Mucosa of gallbladder (tissue), 1 donor: ENCODE data around the gene IGF1. TPM values are rescaled to one million over a fixed set of nuclear protein-coding genes. Genes with fewer than 3 reads are reported as not detected.
"Not testable (repeated sequence)": the region's sequence is repeated elsewhere in the genome, so short reads cannot be mapped to it uniquely, and the experiment has no call there.

Source experiments
- DNase-seq: peaks from one replicate; pipeline ENCODE4 v3.0.0-alpha.2; 2020; ENCODE audit warnings: low spot score
- total RNA-seq: library from RNA; stranded (reverse); gene quantifications from one replicate; pipeline ENCODE4 v1.2.1, GENCODE V29; 2021
- donor health status: DM: no; HTN: no; CAD: no.

Gene IGF1
- total RNA-seq, 1 donor from 2014 or later: 12.0 TPM

DNA sequence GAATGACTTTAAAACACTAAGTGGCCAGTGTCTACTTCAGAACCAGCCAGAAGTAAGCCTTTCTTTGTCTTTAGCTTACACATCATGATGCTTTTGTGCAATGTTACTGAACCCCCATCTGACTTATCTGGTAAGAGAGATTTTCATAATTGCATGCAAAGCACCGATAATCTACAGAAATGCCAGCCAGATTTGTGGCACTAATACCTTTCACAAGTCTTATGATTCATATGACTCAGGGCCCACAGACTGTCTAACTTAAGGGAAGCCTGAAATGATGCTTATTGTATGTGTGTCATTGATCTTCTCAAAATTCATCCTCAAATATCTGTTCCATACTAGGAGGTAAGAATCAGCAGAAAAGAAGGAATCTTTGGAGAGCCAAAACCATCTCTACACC, 18.0 kb downstream of the IGF1 start:
- DNase-seq: no peak

DNA sequence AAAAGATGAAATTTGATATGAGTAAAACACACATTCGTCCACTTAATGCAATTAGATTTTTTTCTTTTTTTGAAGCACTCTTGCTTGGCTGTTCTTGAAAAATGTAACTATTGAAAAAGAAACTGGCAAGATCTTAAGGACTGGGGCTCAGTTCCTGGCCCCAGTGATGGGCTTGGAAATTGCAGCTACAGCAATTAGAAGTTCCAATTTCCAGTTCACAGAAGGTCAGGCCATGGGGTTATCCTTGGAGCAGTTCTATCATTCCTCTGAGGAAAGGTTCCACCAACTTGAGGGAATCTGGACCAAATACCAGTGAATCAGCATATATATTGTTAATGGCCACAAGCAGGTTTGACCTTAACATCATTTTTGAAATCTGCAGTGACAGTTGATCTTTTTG, 18.9 kb downstream of the IGF1 start:
- no peak for DNase-seq

DNA sequence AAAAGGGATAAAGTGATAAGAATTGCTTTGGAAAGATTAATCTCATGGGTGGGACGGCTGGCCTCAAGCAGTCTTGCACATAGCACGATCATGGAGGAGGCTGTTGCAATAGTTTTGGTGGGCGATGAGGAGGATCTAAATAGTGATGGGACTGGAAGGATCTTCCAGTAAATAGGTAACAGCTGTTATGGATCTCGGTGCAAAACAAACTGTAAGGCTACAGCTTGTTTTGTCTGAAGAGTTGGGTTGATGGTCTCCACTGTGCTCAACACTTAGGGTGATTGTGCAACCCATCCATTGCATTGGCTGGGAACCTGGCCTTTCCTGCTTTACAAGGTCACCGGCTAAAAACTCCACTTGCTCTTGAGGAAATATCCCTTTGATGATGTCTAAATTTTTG, 21.0 kb downstream of the IGF1 start:
- DNase-seq: no peak

DNA sequence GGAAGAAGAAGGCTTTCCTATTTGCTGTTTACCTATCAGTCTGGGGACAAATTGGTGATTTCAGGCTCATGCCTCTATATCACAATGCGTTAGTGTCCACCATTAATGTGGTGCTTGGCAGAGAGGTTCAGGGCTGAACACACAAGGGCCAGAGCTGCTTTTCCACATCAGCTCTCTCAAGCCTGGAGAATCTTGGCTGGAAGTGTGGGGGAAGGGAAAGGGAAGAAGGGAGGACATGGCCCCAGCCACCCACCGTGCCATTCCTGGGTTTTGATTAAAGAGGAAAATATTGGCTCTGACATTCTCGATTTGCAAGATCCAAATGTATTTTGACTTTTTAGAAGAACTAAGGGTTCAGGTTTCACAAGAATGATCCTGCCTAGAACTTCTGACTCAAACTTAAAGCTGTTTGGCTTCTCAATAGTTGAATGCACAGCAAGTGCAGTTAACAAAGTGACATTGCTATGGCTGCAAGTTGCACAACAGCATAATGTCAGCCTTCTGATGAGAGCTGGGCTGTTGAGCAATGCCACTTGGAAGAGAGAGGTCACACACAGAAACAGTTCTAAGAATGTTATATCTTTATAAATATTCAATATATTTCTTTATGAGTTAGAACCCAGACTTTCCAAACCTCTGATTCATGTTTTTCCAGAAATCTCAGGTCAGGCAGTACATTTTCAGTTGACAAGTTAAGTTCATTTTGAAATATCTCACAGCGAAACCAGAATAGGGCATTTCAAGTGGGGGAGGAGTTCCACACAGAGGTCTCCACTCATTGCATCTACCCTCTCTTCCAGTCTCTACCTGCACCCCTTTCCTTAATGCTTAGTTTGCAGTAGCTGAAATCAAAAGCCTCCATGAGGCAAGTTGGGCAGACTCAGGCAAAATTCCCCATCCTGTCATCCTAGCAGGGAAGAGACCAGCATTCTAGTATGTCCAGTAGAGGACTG, 25.3 kb downstream of the IGF1 start:
- no peak for DNase-seq

DNA sequence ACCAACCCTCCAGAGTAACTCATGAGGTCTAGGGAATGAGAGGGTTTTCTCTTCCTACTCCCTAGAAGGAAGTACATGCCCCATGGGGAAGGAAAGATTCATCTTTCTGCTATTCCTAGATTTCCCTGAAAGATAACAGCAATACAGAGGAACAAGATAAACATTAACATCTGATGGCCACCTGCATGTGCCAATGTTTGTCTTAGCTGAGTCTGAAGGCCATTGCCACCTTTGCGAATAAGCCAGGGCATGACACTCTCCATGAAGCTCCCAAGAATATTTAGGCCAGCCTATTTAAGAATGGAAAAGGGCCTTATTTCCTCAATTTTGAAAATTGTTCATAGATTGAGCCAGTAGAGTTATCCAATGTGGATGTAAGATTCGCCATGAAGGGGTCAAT, 26.0 kb downstream of the IGF1 start:
- no peak for DNase-seq

DNA sequence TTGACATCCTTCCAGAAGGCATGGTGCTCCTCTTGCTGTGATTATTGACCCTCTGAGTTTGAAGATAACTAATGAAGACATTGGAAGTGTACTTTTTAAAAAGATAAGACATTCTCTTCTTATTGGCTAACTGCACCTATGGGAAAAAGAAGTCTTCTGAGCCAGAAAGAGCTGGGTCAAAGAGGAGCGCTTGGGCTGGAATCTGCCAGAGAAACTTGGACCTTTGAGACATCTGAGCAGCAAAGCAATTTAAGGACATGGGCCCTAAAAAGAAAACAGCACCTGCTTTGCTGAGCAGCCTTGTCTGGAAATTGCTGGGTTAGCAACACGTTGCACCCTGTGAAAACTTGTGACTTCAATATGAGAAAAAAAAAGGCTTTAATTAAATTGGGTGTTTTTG, 27.8 kb downstream of the IGF1 start:
- DNase-seq: no peak

DNA sequence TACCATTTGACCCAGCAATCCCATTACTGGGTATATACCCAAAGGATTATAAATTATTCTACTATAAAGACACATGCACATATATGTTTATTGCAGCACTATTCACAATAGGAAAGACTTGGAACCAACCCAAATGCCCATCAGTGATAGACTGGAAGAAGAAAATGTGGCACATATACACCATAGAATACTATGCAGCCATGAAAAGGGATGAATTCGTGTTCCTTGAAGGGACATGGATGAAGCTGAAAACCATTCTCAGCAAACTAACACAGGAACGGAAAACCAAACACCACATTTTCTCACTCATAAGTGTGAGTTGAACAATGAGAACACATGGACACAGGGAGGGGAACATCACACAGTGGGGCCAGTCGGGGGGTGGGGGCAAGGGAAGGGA, 31.3 kb downstream of the IGF1 start:
- not testable (repeated sequence) for DNase-seq

DNA sequence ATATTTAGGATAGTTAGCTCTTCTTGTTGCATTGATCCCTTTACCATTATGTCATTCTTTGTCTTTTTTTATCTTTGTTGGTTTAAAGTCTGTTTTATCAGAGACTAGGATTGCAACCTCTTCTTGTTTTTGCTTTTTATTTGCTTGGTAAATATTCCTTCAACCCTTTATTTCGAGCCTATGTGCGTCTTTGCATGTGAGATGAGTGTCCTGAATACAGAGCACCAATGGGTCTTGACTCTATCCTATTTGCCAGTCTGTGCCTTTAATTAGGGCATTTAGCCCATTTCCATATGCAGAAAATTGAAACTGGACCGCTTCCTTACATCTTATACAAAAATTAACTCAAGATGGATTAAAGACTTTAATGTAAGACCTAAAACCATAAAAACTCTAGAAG, 32.9 kb downstream of the IGF1 start:
- not testable (repeated sequence) for DNase-seq

DNA sequence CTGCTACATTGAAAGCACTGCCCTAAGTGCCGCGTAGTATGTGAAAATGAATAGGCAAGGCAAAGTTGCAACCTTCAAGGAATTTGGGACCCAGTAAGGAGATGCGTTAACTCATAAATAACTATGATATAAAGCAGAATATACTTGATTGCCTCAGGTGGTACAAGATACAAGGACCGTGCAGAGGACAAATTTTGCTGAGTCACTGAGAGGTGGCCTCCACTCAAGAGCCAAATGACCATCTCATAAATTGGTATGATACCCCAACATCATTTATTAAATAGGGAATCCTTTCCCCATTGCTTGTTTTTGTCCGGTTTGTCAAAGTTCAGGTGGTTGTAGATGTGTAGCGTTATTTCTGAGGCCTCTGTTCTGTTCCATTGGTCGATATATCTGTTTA, 35.7 kb downstream of the IGF1 start:
- no peak for DNase-seq

DNA sequence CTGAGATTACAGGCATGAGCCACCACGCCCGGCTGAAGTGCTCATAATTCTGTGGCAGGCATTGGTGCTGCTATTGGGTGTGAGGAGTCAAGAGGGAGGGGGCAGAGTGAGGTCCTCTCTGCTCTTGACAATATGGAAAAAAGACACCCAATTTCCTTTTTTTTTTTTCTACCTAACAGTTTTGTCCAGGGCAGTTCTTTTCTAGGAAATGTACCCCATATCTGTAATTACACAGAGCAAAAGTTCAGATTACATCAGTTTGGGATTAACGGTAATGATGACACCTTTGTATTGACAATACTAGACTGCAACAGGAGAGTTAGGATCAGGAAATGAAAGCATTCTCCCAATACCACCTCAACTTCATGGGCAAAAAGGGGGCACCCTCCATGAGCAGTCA, 36.3 kb downstream of the IGF1 start:
- no peak for DNase-seq

DNA sequence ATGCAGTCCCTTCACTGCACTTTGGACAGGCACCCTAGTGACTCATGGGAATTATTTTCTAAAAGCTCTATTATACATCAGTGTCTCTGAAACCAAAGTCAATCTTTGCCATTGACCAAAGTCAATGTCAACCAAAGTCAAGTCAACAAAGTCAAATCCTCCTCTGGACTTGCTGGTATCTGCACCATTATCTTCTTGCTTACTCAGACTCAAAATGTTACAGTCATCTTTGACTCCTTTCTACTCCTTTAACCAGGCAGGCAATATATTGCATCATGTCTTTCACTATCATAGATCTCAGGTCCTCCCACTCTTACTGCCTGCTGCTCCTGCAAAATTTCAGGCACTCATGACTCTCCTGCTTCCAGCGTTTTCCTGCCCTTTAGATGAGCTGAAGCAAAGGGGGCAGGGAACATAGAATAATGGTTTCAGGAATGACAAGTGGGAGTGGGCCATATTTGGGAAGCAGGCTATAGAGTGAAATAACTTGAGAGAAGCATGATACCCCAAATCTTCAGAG, 39.2 kb downstream of the IGF1 start:
- no peak for DNase-seq

DNA sequence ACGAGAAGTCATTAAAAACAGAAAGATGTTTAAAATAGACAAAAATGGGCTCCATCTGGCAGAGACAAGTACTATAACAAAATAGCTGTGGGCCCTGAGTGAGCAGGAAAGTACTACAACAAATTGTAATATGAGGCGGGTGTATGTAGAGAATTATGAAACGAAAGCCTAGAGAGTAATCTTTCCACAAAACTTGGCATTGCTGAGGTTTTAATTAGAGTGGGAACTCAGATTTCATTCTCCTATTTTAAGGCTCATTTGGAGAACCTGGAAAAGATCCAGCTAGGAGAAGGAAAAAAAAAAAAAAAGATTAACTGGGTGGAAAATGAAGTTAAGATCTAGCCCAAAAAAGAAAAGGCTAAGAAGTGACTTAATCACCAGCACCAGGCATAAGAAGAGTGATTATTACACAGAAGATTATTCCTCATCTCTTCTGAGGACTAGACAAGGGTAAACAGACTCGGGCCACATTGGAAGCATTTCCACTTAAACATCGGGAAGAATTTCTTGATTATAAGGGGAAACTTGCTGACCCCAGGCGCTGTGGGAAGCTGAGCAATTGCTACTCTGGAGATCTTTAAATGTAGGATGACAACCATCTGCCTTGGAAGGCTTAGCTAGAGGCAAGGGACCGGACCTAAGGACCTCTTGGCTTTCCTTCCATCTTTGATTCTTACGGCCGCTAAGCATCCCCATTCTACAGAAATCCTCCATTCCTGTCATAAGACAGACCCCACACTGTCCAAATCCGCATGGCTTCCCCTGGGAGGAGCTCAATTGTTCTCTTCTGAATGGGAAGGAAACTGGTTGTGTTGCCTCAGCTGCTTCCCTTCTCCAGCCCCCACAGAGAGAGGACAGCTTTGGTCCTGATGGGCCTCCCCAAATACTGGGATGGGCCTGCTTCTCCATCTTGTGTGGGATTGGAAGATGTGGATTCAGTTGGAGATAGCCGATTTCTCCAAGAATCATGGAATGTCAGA, 40.6 kb downstream of the IGF1 start:
- no peak for DNase-seq

DNA sequence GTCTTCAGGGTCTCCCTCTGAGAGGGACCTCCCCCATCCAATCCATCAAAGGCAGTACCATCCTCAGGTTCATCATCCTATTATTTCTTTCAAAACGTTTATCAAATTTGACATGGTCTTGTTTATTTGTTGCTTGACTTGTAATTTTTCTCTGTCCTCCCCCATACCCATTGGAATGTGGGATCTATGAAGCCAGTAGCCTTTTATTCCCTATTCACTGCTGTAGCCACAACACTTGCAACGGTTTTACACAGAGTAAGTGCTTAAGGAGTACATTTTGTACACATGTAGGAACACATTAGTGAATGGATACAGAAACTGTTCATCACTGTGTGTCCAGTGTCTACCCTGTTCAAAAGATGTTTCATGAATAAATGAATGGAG, 41.5 kb downstream of the IGF1 start:
- DNase-seq: no peak

DNA sequence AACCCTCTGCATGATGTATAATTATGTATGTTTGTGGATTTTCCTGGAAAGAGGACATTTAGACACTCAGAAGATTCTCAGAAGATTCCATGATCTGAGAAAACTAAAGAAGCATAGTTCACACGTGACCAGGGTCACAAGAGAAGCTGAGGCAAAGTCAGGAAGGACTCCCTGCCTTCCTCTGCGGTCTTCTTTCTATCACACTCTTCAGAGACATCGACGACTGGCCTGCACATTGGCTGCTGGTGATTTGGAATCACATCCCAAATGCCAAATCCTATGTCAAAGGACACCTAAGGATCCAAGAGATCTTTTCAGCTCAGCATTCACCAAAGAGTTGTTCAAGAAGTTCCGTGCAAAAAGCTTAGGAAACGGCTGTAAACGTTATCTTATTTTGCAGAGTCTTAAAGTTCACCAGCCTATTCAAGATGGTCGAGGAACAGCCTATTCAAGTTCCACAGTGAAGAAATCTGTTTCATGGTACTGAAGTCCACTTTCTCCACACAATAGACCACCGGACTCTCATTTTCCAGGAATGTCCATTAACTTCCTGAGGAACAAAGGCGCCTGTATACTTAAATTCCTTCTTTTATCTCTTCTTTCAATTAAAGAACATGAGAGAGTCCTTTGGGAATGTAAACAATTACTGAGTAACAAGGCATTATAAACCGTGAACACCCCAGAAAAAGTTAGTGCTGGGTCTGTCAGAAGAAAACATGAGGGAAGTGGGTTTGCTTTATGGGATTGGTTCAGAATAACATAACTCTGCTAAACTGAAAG, 42.1 kb downstream of the IGF1 start:
- DNase-seq: no peak

DNA sequence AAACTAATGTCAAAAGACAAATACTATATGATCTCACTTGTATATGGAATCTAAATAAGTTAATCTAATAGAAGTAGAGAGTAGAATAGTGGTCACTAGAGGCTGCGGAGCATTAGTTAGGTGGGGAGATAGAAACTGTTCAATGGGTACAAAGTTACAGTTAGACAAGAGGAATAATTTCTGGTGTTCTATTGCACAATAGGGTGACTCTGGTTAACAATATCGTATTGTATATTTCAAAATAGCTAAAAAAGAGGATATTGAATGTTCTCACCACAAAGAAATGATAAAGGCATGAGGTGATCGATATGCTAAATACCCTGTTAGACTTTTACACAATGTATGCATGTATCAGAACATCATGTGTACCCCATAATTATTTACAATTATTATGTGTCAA, 42.9 kb downstream of the IGF1 start:
- DNase-seq: no peak

DNA sequence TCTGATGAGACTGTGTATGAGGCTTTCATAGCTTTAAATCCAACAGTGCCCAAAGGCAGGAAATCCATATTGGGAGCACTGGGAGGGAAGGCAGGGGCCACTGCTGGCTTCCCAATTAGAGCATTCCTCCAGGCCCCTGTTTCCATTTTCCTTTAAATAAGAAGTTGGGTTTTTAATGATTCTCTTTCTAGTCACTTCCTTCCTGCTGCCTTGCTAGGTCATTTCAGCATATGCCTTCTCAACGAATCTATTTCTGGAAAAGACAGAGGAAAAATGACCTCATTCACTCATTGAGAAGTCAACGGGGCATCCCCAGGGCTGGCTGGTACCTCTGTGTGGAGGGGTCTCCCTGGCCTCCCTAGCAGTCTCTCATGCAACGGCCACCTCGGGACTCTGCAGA, 43.5 kb downstream of the IGF1 start:
- no peak for DNase-seq

DNA sequence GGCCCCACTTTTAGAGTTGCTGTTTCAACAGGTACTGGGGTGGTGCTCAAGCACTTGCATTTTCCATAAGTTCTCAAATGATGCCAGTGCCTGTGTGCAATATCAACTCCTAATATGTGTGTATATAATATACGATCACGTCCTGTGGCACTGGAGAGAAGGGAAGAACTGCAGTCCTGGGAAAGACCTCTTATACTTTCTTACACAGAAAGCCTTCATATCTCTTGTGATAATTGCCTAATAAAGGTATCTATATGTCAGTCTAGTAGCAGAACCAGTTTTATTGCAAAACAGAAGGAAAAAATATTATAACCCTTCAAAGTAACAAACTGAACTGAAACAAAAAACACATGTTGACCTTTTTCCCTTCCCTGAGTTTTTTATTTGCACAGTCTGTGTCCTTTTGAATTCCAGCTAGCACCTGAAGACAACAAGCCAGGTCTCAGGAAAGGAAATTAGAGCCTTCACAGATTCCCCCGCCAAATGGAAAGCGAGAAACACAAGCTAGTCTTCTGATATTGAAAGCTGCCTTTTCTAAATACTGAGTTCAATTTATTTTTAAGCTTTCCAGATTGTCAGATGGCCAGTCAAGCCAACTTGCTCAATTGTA, 44.4 kb downstream of the IGF1 start:
- no peak for DNase-seq

DNA sequence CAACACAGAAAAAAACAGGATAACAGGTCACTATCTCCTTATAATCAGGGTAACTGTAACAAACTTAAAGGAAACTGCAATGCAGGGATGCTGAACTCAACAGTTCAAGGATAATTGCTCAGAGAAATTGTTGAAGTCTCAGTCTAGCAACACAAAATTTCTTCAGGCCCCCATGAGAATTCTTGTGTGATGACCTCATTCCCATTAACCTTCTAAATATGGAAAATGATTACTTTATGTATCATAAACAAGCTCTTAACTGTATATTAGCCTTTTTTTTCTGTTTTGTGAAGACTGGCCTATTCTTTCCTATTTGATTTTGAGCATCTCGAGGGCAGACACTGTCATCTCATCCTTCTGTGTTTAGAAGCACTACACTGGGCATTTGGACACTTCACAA, 47.1 kb downstream of the IGF1 start:
- no peak for DNase-seq

DNA sequence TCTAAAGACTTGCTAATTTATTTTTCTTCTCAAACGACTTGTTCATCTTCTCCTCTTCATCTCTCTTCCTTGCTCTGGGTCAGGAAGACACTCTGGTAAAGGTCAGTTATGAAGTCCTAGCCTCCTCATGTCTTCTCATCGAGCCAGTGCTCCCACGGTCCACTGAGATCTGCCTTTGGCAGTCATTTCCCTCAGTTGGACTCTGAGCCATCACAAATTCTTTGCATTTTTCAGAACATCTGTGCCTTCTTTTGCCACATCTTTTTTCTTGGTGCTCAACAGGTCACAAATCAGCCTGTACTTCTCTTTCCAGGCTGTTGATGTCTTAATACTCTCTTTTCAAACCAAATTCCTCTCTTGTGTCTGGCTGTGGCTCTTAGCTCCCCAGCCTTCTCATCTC, 49.7 kb downstream of the IGF1 start:
- no peak for DNase-seq

DNA sequence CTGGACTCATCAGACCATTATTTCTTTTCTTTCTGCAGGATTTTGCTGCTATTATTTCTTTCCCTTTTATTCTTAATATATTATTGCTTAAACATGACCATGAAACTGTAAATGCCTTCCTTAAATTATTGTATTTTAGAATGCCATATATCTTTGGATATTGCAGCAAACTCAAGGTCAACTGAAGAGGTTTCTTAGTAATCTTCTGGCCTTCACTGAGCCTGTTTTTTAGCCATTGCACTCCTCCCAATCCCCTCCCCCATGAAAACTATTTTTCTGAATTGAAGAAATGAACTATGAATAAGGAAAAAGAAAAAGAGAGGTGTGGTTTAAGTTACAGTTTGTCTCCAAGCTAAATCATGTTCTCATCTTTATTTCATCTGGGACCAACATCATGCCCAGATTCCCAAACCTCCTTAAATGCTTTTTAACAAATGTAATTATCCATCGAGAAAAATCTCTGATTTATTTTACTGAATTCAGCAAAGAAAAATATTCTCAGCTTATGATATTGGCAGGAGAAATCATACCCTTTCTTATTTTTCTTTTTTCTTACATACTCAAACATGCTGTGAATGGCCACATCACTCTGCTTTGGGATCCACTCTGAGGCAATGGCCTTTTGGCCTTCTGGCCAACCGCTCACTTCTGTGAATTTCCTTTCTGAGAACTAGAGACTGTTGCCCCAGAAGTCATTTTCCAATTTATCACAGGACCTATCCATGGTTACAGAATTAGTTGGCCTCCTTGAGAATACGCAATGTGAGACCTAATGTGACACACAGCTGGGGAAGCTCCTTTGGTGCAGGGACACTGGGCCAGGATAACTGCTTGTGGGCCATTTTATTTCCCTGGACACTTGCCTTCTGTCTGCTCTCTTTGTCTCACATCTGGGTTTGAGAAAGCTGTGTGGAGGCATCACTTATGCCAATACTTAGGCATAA, 50.9 kb downstream of the IGF1 start:
- DNase-seq: no peak
